ENCODE results near the gene PITPNM1.

DNA sequence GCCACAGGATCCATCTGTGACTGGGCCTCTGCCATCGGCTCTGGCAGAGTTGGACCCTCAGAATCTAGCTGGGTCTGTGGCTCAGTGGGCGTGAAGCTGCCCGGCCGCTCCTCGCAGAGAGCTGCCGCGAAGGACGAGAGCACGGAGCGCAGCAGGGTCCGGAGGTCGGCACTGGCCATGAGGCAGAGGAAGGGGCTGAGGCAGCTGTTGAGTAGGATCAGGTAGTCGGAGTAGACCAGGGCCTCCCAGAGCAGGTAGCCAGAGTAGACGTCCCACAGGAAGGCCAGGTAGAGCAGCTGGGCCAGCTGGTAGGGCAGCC is 53.5 kb downstream of the PITPNM1 start:
- TF ChIP-seq POLR2A (IDR thresholded peaks at IDR 0.05) (no peak), POLR2AphosphoS5 (IDR thresholded peaks at IDR 0.05) (no peak), EP300 (IDR thresholded peaks at IDR 0.05) (no peak)
- TF ChIP-seq, protein P1, sequence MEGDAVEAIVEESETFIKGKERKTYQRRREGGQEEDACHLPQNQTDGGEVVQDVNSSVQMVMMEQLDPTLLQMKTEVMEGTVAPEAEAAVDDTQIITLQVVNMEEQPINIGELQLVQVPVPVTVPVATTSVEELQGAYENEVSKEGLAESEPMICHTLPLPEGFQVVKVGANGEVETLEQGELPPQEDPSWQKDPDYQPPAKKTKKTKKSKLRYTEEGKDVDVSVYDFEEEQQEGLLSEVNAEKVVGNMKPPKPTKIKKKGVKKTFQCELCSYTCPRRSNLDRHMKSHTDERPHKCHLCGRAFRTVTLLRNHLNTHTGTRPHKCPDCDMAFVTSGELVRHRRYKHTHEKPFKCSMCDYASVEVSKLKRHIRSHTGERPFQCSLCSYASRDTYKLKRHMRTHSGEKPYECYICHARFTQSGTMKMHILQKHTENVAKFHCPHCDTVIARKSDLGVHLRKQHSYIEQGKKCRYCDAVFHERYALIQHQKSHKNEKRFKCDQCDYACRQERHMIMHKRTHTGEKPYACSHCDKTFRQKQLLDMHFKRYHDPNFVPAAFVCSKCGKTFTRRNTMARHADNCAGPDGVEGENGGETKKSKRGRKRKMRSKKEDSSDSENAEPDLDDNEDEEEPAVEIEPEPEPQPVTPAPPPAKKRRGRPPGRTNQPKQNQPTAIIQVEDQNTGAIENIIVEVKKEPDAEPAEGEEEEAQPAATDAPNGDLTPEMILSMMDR (IDR thresholded peaks at IDR 0.05), result no peak
